Loucy (cell line): Measurements from ENCODE around the gene MET.

Experiments
- H2AFZ ChIP-seq: fragments of 200-600 bp; sonication (generic); 2 replicates; pipeline ENCODE4 v1.6.0; 2016; ENCODE audit warnings: antibody characterized with exemption, mild to moderate bottlenecking, low read length, moderate library complexity
- H3F3A ChIP-seq: fragments of 200-600 bp; 2 replicates; pipeline ENCODE4 v1.6.0; 2016; ENCODE audit warnings: antibody characterized with exemption, low read depth, mild to moderate bottlenecking
- H3K27me3 ChIP-seq: fragments of 200-600 bp; sonication (generic); 2 replicates; pipeline ENCODE4 v1.6.1; 2014; ENCODE audit warnings: low read length, mild to moderate bottlenecking; ENCODE audit not compliant: insufficient read depth, poor library complexity, severe bottlenecking
- H3K36me3 ChIP-seq: fragments of 200-600 bp; sonication (generic); 2 replicates; pipeline ENCODE4 v1.6.1; 2016; ENCODE audit warnings: low read length; ENCODE audit not compliant: insufficient read depth
- H3K4me1 ChIP-seq: fragments of 200-600 bp; sonication (generic); 2 replicates; pipeline ENCODE4 v1.5.1; 2014; ENCODE audit warnings: low read length, mild to moderate bottlenecking; ENCODE audit not compliant: insufficient read depth, poor library complexity, severe bottlenecking
- H3K4me2 ChIP-seq: fragments of 200-600 bp; sonication (generic); 2 replicates; pipeline ENCODE4 v1.6.0; 2014; ENCODE audit warnings: antibody characterized with exemption, low read length, low read depth, mild to moderate bottlenecking; ENCODE audit not compliant: poor library complexity, severe bottlenecking
- H3K4me3 ChIP-seq: fragments of 200-600 bp; sonication (generic); 2 replicates; pipeline ENCODE4 v1.5.1; 2014; ENCODE audit warnings: low read length, mild to moderate bottlenecking, mixed read lengths; ENCODE audit not compliant: poor library complexity, severe bottlenecking
- H3K79me2 ChIP-seq: fragments of 200-600 bp; sonication (generic); 2 replicates; pipeline ENCODE4 v1.6.1; 2014; ENCODE audit warnings: low read length; ENCODE audit not compliant: insufficient read depth
- H3K9ac ChIP-seq: fragments of 200-600 bp; sonication (generic); 2 replicates; pipeline ENCODE4 v1.6.0; 2014; ENCODE audit warnings: mild to moderate bottlenecking, low read depth, low read length, moderate library complexity; ENCODE audit not compliant: poor library complexity, severe bottlenecking
- H3K9me2 ChIP-seq: fragments of 200-600 bp; sonication (generic); replicated peaks from 2 replicates; pipeline ENCODE4 v1.6.1; 2016; ENCODE audit warnings: low read depth, low read length, mixed read lengths
- H3K9me3 ChIP-seq: fragments of 200-600 bp; sonication (generic); 2 replicates; pipeline ENCODE4 v1.6.1; 2014; ENCODE audit warnings: mild to moderate bottlenecking, antibody characterized with exemption, low read length, low read depth; ENCODE audit not compliant: insufficient read depth
- H4K20me1 ChIP-seq: fragments of 200-600 bp; sonication (generic); 2 replicates; pipeline ENCODE4 v1.6.0; 2014; ENCODE audit warnings: antibody characterized with exemption, low read length, mild to moderate bottlenecking; ENCODE audit not compliant: insufficient read depth, poor library complexity, severe bottlenecking
- EZH2phosphoT487 ChIP-seq: fragments of 200-600 bp; IDR thresholded peaks from 2 replicates; pipeline ENCODE4 v1.6.1; 2018; ENCODE audit warnings: antibody characterized with exemption, mild to moderate bottlenecking, moderate library complexity, borderline replicate concordance
- TF ChIP-seq, protein P1 (sequence below): fragments of 200-600 bp; sonication (generic); conservative IDR thresholded peaks from 2 replicates; pipeline ENCODE4 v1.5.1; 2014; ENCODE audit warnings: mild to moderate bottlenecking, antibody characterized with exemption, low read length

Gene MET

DNA sequence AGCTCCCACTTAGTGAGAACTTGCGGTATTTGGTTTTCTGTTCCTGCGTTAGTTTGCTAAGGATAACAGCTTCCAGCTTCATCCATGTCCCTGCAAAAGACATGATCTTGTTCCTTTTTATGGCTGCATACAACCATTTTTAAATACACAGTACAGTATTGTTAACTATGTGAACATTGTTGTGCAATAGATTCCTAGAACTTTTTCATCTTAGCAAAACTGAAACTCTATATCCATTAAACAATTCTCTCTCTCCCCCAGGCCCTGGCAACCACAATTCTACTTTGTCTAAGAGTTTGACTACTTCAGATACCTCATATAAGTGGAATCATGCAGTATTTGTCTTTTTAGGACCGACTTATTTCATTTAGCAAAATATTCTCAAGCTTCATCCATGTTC is 118.0 kb downstream of the MET start:
- Histone ChIP-seq H3K9me3 (no peaks in the 10 kb centered on the region), H3K36me3 (no peaks in the 10 kb centered on the region)

DNA sequence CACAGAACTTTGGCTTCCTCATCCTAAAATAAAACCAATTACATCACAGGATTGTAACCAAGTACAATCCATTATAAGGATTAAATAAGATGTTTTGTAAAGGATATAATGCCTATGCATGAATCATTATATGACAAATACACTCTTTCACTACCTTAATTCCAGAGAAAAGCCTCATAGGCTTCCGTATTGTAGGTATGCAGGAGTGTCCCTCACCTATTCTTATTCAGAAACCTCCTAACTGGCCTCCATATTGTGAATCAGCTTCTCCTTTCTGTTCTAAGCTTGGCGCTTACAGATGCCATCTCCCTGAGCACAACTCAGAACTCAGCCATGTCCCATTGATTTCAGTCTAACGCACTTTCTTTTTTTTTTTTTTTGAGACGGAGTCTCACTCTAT is 120.8 kb downstream of the MET start:
- Histone ChIP-seq H3K9ac (no peak overlapping the region), H3K27me3 (no peaks in the 10 kb centered on the region), H3K79me2 (no peaks in the 10 kb centered on the region), H3K4me3 (no peak overlapping the region), H3K36me3 (no peaks in the 10 kb centered on the region), H3K4me1 (no peaks in the 10 kb centered on the region), H4K20me1 (no peaks in the 10 kb centered on the region), H3K9me3 (no peaks in the 10 kb centered on the region), H3K4me2 (no peak overlapping the region), H2AFZ (no peak overlapping the region), H3F3A (no peaks in the 10 kb centered on the region), H3K9me2 (no peaks in the 10 kb centered on the region)
- TF ChIP-seq, protein P1, sequence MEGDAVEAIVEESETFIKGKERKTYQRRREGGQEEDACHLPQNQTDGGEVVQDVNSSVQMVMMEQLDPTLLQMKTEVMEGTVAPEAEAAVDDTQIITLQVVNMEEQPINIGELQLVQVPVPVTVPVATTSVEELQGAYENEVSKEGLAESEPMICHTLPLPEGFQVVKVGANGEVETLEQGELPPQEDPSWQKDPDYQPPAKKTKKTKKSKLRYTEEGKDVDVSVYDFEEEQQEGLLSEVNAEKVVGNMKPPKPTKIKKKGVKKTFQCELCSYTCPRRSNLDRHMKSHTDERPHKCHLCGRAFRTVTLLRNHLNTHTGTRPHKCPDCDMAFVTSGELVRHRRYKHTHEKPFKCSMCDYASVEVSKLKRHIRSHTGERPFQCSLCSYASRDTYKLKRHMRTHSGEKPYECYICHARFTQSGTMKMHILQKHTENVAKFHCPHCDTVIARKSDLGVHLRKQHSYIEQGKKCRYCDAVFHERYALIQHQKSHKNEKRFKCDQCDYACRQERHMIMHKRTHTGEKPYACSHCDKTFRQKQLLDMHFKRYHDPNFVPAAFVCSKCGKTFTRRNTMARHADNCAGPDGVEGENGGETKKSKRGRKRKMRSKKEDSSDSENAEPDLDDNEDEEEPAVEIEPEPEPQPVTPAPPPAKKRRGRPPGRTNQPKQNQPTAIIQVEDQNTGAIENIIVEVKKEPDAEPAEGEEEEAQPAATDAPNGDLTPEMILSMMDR = no peak
- no peak for TF ChIP-seq EZH2phosphoT487

More for the DNA sequence above, 118.0 kb downstream of the MET start:
- Histone ChIP-seq H2AFZ (no peak overlapping the region), H3K4me3 (no peak overlapping the region), H3F3A (no peaks in the 10 kb centered on the region), H3K27me3 (no peaks in the 10 kb centered on the region), H3K4me1 (no peaks in the 10 kb centered on the region), H4K20me1 (no peaks in the 10 kb centered on the region), H3K9me2 (no peaks in the 10 kb centered on the region), H3K9ac (no peak overlapping the region), H3K79me2 (no peaks in the 10 kb centered on the region), H3K4me2 (no peak overlapping the region)
- no peak for TF ChIP-seq EZH2phosphoT487
- TF ChIP-seq, protein P1 = no peak

DNA sequence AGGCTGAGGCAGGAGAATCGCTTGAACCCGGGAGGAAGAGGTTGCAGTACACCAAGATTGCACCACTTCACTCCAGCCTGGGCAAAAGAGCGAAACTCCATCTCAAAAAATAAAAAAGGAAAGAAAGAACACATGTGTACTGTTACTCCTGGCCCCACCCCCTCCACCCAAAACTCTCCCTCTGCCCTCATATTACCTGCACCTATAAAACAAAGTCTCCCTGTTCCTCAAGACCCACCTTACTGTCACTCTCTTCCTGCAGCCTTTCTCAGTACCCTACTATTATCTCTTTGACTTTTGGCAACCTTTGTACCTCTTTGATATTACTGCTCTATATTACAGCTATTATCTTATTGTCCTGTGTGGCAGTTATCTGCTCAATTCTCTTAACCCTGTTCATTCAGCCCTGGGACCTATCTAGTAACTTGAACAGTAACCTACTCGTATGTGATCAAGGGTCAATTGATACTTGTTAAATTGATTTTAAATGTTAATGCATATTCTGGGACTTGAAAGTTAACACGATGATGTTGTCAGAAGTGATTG is 121.9 kb downstream of the MET start:
- H3K9ac ChIP-seq = no peak overlapping the region
- H3K9me2 ChIP-seq = no peaks in the 10 kb centered on the region
- H4K20me1 ChIP-seq = no peaks in the 10 kb centered on the region
- no peaks in the 10 kb centered on the region for H3K27me3 ChIP-seq
- no peaks in the 10 kb centered on the region for H3K79me2 ChIP-seq
- H3K36me3 ChIP-seq = no peaks in the 10 kb centered on the region
- no peaks in the 10 kb centered on the region for H3F3A ChIP-seq
- H3K9me3 ChIP-seq = no peaks in the 10 kb centered on the region
- TF ChIP-seq, protein P1 = no peak
- TF ChIP-seq EZH2phosphoT487 = no peak
- no peak overlapping the region for H3K4me2 ChIP-seq
- no peak overlapping the region for H2AFZ ChIP-seq
- H3K4me1 ChIP-seq = no peaks in the 10 kb centered on the region
- no peak overlapping the region for H3K4me3 ChIP-seq
